ENCODE results near the gene KIRREL1. TPM values are rescaled to one million over a fixed set of nuclear protein-coding genes. Genes with fewer than 3 reads are reported as not detected.

KIRREL1 gene
- total and polyA plus RNA-seq, 2 of the 8 experiments (the other 6 are each of a cell fraction or from before 2014, with no cell fraction given): 14.2 to 39.0 TPM

DNA sequence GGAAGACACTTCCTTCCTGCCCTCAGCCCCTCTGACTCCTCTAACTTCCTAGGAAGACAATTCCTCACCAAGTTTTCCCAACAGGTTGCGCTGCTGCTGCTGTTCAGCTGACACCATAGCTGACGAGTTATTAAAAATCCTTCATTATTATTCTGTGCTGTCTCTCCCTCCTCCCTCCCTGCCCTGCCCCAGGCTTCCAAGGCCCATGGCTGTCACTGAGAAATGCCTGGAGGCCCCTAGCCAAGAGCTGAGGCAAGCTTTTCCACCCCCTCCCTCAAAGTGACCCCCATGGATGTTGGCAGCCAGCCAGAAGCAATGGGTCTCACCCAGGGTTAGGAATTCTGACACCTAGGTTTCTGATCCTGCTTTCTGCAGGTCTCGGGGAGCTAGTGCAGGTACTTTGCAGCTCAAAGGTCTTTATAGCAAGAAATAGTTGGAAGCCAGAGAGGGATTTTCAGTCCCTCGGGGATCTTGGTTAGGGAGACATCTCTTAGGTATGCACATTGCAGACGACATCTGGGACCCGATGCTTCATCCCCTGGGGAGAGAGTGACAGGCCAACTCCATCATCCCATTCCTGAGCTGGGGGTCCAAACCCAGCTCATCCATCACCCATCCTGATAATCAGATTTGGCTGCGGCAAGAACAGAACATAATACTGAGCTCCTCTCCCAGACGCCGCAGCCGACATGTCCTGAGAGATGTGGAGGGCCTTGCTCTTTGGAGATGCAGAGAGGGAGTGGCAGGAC, 65.0 kb downstream of the KIRREL1 start:
- Histone ChIP-seq H2BK20ac (ENCODE audit: low read length) (no peak overlapping the region), H3K79me2 (ENCODE audit: control insufficient read depth in 1 of 2, insufficient read depth in 2 of 2, low read length in 2 of 2) (peaks cover 0 to 24% of the 10 kb centered on the region in 2 experiments; a peak in 3 of 4 replicates), H2AFZ (ENCODE audit: low read length) (no peak overlapping the region), H4K8ac (ENCODE audit: extremely low read depth, insufficient read depth, low read length) (no peak overlapping the region), H3K23me2 (ENCODE audit: low read depth, low read length) (no peaks in the 10 kb centered on the region; the same call in 1 of the 2 replicates), H3K56ac (replicated peaks; ENCODE audit: insufficient read length, low read depth, low read length) (no peak overlapping the region), H2BK12ac (ENCODE audit: low read depth, low read length) (no peak overlapping the region), H3K4me2 (ENCODE audit: insufficient read depth in 1 of 2, low read depth in 2 of 2, low read length in 2 of 2) (no peak overlapping the region), H3K9ac (replicated peaks in 1 of 4; ENCODE audit: extremely low read depth in 1 of 4, low read depth in 3 of 4, low read length in 3 of 4) (no peak overlapping the region; a peak in 1 of 7 replicates), H3K18ac (ENCODE audit: extremely low read depth, low read length) (no peak overlapping the region), H3K4me3 (ENCODE audit: extremely low read depth in 1 of 4, insufficient read depth in 2 of 4, low read depth in 3 of 4, low read length in 4 of 4) (no peak overlapping the region), H3K14ac (ENCODE audit: insufficient read length) (no peak overlapping the region), H3K36me3 (ENCODE audit: control insufficient read depth in 2 of 4, insufficient read depth in 4 of 4, low read length in 3 of 4) (no peaks in the 10 kb centered on the region), H4K20me1 (replicated peaks in 1 of 2; ENCODE audit: control insufficient read depth in 1 of 2, insufficient read depth in 2 of 2, low read length in 2 of 2) (peaks cover 0 to 7% of the 10 kb centered on the region in 2 experiments), H2BK15ac (ENCODE audit: low read length) (peak overlapping the region; percentile 63; the same call in 1 of the 2 replicates), H3K79me1 (ENCODE audit: low read depth, low read length) (peaks cover 12% of the 10 kb centered on the region), H4K5ac (ENCODE audit: insufficient read length, low read depth, low read length) (no peak overlapping the region), H2AK5ac (ENCODE audit: low read depth, low read length) (no peak overlapping the region), H3K4me1 (replicated peaks in 1 of 4; ENCODE audit: control insufficient read depth in 3 of 4, insufficient read depth in 4 of 4, low read length in 3 of 4) (peaks cover 4 to 24% (median 12%) of the 10 kb centered on the region in 4 experiments), H4K91ac (replicated peaks; ENCODE audit: insufficient read length, low read length) (no peak overlapping the region), H3K27ac (ENCODE audit: low read depth, low read length) (no peak overlapping the region), H3K23ac (ENCODE audit: insufficient read length) (no peak overlapping the region), H3K9me3 (ENCODE audit: insufficient read depth in 2 of 2, low read depth in 1 of 2, low read length in 1 of 2) (no peaks in the 10 kb centered on the region), H3K27me3 (replicated peaks in 1 of 4; ENCODE audit: control insufficient read depth in 3 of 4, extremely low read depth in 1 of 4, insufficient read depth in 3 of 4, low read length in 3 of 4) (no peaks in the 10 kb centered on the region), H2BK120ac (replicated peaks; ENCODE audit: low read depth, low read length) (no peak overlapping the region), H3K4ac (replicated peaks; ENCODE audit: insufficient read length, low read depth, low read length) (no peak overlapping the region), H2BK5ac (ENCODE audit: low read depth, low read length) (no peak overlapping the region)
- ChIA-PET CTCF (ENCODE audit: partially characterized antibody) (interaction anchor here (0.6 to 9.0 kb wide), 14 partner anchors 12 to 89 kb away, joined by 3 to 75 read pairs (median 5); partner anchors contain the start of gene KIRREL1), POLR2A (ENCODE audit: partially characterized antibody) (interaction anchor here (0.9 to 1.8 kb wide), 4 partner anchors 10 to 39 kb away, joined by 3 to 6 read pairs (median 4); no protein-coding TSS in a partner anchor)
- WGBS, 2 experiments (ENCODE audit: extremely low coverage in 1 of 2, insufficient coverage in 1 of 2, insufficient read length in 1 of 2, insufficient replicate concordance in 2 of 2, low coverage in 1 of 2, low lambda C conversion rate in 2 of 2, missing lambda C conversion rate in 1 of 2): 97% methylated on average over 10 of the region's 10 CpGs; no CpG with 5 or more reads in 1 of the 2 experiments
- DNase-seq (ENCODE audit: low read depth in 1 of 2, low spot score in 2 of 2): no peak
- FAIRE-seq: no peak
- TF ChIP-seq, protein P1, sequence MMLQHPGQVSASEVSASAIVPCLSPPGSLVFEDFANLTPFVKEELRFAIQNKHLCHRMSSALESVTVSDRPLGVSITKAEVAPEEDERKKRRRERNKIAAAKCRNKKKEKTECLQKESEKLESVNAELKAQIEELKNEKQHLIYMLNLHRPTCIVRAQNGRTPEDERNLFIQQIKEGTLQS (IDR thresholded peaks at IDR 0.05; ENCODE audit: insufficient read depth, low read depth, low read length): no peak
- TF ChIP-seq POLR2AphosphoS5 (IDR thresholded peaks at IDR 0.05; ENCODE audit: low read depth, low read length) (no peak), GABPA (IDR thresholded peaks at IDR 0.05; ENCODE audit: borderline replicate concordance, insufficient read depth, low read length) (no peak), SAP30 (IDR thresholded peaks at IDR 0.05; ENCODE audit: insufficient read depth, insufficient replicate concordance, low read length) (no peak), POLR2A (IDR thresholded peaks at IDR 0.05; ENCODE audit: control extremely low read depth in 1 of 2, low read depth in 2 of 2, low read length in 2 of 2) (no peak), EP300 (IDR thresholded peaks at IDR 0.05; ENCODE audit: borderline replicate concordance in 1 of 2, low read depth in 2 of 2, low read length in 2 of 2) (no peak), SUZ12 (IDR thresholded peaks at IDR 0.05; ENCODE audit: low read length) (no peak), JUND (IDR thresholded peaks at IDR 0.05; ENCODE audit: low read length) (no peak), CEBPB (IDR thresholded peaks at IDR 0.05; ENCODE audit: low read depth, low read length) (no peak), POU5F1 (IDR thresholded peaks at IDR 0.05; ENCODE audit: low read depth, low read length) (no peak), PHF8 (conservative IDR thresholded peaks at IDR 0.05; ENCODE audit: low read depth, low read length) (no peak)
